GM12874 (cell line): ENCODE measurements around the gene MALL.

Experiments
- TF ChIP-seq, protein P1 (sequence below): IDR thresholded peaks from 2 replicates; pipeline ENCODE4 v1.5.1; 2011; ENCODE audit warnings: low read depth, mild to moderate bottlenecking, control low read depth, low read length, moderate library complexity; ENCODE audit not compliant: insufficient read depth

MALL gene

DNA sequence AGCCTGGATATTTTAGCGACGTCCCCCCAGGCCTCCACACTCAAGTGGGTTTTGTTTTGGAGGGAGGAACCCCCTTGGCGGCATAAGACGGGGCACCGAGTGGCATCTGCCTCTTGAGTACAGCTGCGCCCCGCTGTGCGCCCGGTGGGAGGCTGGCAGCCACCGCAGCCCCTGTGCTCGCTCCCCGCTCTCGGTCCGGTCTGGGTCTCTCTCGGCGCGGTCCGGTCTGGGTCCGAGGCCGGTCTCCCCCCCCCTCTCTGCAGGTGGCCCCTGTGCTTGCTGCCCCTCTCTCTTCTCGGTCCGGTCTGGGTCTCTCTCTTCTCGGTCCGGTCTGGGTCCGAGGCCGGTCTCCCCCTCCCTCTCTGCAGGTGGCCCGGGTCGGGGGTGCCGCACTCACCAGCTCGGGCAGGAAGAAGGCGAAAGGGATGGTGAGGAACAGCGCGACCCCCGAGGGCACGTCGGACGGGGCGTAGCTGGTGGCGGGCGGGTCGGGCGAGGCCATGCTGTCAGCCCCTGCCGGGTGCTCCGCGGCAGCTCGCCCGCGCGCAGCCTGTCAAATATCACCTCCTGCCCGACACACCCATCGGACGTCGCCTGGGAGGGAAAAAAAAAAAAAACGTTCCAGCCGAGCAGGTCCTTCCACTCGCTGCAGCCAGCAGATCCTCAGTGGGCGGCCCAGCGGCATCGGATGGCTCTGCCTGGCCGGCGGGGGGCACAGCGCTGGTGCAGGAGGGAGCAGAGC, at the start of gene MALL:
Gene MALL (minus strand): TSS at position 532 of the 742 bp plus-strand sequence. CDS start 30 bp downstream, at position 502.
- TF ChIP-seq, protein P1, sequence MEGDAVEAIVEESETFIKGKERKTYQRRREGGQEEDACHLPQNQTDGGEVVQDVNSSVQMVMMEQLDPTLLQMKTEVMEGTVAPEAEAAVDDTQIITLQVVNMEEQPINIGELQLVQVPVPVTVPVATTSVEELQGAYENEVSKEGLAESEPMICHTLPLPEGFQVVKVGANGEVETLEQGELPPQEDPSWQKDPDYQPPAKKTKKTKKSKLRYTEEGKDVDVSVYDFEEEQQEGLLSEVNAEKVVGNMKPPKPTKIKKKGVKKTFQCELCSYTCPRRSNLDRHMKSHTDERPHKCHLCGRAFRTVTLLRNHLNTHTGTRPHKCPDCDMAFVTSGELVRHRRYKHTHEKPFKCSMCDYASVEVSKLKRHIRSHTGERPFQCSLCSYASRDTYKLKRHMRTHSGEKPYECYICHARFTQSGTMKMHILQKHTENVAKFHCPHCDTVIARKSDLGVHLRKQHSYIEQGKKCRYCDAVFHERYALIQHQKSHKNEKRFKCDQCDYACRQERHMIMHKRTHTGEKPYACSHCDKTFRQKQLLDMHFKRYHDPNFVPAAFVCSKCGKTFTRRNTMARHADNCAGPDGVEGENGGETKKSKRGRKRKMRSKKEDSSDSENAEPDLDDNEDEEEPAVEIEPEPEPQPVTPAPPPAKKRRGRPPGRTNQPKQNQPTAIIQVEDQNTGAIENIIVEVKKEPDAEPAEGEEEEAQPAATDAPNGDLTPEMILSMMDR, result no peak

DNA sequence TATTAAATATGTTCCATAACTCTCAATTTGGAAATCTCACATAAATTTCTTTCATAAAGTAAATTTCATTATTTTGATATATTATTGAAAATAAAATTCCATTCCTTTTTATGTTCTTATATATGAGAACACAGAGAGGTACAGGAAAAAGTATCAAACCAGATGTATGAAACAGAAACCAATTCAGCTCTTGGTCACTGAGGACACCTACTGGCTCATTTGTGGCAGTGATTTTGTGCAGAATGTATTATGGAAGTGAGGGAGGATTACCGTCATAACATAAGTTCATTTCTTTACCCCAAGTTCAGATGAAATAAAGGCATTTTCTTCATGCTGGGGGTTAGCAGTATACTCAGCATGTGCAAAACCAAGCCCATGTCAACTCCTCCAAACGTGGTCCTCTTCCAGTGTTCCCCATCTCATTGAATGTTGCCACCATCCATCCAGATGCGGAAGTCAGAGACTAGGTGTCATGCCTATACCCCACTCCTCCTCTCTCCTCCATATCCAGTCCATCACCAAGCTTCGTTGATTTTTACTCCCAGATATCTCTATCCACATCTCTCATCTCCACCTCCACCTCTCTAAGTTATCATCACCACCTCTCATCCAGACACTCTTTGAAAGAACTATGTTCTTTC, 41.7 kb upstream of the MALL start:
- TF ChIP-seq, protein P1, result peak; percentile 61

DNA sequence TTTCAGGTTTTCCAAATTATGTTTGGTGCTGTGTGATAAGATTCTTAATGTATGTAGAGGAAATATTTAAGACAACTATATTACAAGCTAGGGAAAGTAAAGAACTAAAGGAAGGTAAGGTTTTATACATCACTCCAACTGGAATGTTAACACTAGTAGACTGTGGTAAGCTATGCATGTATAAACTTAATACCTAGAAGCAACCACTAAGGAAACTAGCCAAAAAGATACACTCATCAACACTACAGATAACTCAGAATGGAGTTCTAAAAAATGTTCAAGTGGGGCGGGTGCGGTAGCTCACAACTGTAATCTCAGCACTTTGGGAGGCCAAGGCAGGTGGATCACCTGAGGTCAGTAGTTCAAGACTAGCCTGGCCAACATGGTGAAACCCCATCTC, 37.8 kb upstream of the MALL start:
- TF ChIP-seq, protein P1, result no peak

- TF ChIP-seq, protein P1, result no peak
Measured at GRCh38 chr2:110152943-110153342, 37.3 kb upstream of the MALL start.

- TF ChIP-seq, protein P1, result no peak
Measured at GRCh38 chr2:110149330-110150220, 34.0 kb upstream of the MALL start.

DNA sequence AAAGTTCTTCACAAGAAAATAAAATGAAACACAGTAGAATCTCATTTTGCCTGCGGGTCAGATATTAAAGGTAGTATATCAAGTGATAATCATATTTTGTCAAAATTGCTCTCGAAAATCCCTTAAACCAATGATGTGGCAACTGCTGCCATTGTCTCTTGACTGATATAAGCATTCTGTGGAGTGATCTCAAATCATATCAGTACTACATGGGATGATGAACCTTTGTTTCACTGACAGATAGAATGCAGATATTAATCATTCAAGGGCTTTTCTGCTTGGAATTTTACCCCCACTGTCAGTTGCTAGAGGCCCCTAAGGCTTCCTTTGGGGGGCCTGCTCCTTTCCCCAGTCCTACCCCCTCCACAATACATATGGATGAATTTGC, 31.3 kb upstream of the MALL start:
- TF ChIP-seq, protein P1, result no peak

GRCh38 chr2:110146183-110146944, 30.7 kb upstream of the MALL start:
- TF ChIP-seq, protein P1, result no peak
